ENCODE data around the gene TMEM131.

GRCh38 chr2:97724501-97724900, 271.2 kb downstream of the TMEM131 start:
- no peak for TF ChIP-seq CTCF (conservative IDR thresholded peaks at IDR 0.05)
- TF ChIP-seq EZH2 (IDR thresholded peaks at IDR 0.05; ENCODE audit: low read depth), result no peak

Measured in PC-9 (cell line).